IPS-NIHi7 (cell line): ENCODE data around the gene FGF13.

ENCODE experiments used
- DNase-seq: peaks from one replicate; pipeline ENCODE4 v3.0.0; 2012; ENCODE audit warnings: mixed read lengths; ENCODE audit errors: extremely low spot score

The FGF13 gene

DNA sequence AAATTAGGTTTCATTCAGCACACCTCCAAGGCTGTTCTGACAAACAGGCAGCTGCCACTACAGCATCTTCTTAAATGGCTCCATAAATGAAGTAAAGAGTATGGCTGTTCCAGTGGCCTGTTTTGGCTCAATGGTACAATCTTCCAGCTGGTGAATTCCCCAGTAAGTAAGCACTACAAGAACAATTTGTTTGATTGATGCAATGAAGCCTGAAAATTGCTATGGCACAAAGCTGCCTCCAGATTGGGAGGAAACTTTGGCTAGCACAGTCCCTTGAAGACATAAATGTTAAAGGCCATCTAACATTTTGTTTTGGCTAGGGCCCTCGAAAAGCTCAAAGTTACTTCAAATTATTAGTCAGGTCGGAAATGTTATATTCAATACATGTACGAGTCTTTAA is 47.5 kb downstream of the FGF13 start:
- DNase-seq, result no peak

DNA sequence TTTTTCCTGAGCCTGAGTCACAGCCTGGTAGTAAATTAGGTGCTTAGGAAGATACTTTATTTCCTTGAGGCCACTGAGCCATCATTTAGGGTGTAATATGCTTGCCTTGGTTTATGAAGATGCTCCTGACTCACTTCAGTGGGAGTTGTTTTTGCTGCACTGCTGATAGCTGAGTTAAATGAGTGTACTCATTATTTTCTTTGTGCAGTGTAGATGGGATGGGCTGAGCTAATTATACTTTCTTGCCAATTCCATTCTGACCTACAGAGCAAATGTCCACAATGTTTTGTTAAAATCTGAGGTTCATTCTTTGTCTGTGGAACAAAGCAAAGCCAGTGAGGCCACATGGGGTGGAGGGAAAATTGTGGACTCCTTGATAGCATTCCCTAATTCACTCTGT is 60.0 kb downstream of the FGF13 start:
- no peak for DNase-seq

DNA sequence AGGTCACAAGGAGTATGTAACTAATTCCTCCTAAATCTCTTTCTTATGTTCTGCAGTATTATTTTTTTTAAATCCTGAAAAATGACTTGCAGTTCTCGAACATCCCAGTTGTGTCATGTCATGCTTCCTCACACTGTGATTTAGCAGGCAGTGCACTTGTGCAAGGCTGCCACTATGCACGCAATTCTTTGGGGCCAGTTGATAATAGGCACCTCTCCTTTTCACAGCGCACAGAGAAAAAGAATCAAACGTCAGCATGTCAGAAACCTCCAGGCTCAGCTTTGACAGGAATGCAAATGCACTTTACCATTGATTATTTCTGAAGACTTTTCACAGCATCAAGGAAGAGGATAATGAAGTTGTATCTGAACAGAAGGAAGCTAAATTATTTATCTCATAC is 62.9 kb downstream of the FGF13 start:
- no peak for DNase-seq

DNA sequence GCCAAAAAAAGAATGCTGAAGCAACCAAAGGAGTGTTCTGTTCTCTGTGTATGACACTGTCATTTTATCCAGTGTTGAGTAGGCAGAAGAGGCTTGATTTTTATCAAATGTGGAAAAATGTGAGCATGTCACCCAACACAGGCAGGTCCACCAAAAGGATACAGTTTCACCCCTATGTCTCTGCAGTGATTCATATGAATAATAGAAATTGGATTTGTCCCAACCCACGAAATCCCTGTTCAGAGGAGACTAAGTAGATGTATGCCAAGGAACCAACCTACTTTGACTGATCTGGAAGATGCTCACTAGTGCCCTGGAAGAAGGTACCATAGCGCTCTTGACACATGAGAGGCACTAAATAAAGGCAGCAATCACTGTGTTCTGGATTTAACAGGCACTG is 72.5 kb downstream of the FGF13 start:
- DNase-seq, result no peak
